ENCODE results near the gene OCEL1. TPM values are rescaled to one million over a fixed set of nuclear protein-coding genes. Genes with fewer than 3 reads are reported as not detected.

The OCEL1 gene
- polyA plus RNA-seq, 2 donors: 7.9 to 12.7 TPM

DNA sequence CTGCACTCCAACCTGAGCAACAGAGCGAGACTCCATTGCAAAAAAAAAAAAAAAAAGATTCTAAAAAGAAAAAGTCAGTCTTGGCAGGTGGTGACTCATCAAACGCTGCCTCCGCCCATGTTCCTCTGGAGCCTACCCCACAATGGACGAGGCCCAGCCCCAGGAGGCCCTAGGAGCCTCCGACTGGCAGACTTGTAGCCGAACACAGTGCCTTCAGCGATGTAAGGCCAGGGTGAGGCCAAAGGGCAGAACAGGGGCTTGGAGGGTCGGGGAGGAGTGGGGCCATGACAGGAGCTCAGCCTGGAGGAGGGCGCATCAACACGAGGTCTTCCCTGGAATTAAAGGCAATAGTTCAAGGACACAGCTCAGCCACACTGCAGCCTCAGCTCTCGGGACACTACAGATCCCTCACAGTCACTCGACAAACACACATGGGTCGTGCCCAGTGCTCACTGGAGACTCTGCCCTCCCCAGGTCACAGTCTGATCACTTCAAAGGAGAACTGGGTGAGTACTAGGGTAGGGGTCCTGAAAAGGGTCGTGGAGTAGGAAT lies 5.7 kb upstream of the OCEL1 start:
- peaks cover 0 to 8% of the 10 kb centered on the region in 2 donors for H3K4me1 ChIP-seq (ENCODE audit: control insufficient read depth in 2 of 2, insufficient read depth in 2 of 2, low read length in 1 of 2)
- WGBS, 2 donors: 39 to 41% methylated on average over 14 of the region's 14 CpGs
- H3K27ac ChIP-seq (ENCODE audit: low read depth in 2 of 2, low read length in 1 of 2): peak overlapping the region in 1 of 2 donors; percentile 79
- H3K27me3 ChIP-seq (ENCODE audit: control insufficient read depth in 1 of 2, insufficient read depth in 2 of 2, low read length in 2 of 2): no peaks in the 10 kb centered on the region
- no peaks in the 10 kb centered on the region for H3K9me3 ChIP-seq (ENCODE audit: control insufficient read depth in 2 of 2, insufficient read depth in 1 of 2, low read depth in 1 of 2, low read length in 1 of 2)
- peaks cover 4 to 14% of the 10 kb centered on the region in 2 donors for H3K36me3 ChIP-seq (ENCODE audit: control insufficient read depth in 2 of 2, insufficient read depth in 2 of 2, low read length in 1 of 2)
- H3K4me3 ChIP-seq (ENCODE audit: low read depth in 1 of 2, low read length in 2 of 2): no peak overlapping the region

DNA sequence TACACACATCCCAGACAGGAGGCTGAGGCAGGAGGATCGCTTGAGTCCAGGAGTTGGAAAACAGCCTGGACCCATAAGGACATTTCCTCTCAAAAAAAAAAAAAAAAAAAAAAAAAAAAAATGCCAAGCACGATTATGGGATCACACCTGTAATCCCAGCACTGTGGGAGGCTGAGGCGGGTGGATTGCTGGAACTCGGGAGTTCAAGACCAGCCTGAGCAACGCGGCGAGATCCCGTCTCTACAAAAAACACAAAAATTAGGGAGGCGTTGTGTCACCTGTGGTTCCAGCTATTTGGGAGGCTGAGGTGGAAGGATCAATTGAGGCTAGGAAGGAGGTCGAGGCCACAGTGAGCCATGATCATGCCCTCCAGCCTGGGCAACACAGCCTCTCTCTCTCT lies 973 bp upstream of the OCEL1 start:
- no peaks in the 10 kb centered on the region for H3K9me3 ChIP-seq (ENCODE audit: control insufficient read depth in 2 of 2, insufficient read depth in 1 of 2, low read depth in 1 of 2, low read length in 1 of 2)
- H3K4me1 ChIP-seq (ENCODE audit: control insufficient read depth in 2 of 2, insufficient read depth in 2 of 2, low read length in 1 of 2): peaks cover 0 to 3% of the 10 kb centered on the region in 2 donors
- peaks cover 2 to 7% of the 10 kb centered on the region in 2 donors for H3K36me3 ChIP-seq (ENCODE audit: control insufficient read depth in 2 of 2, insufficient read depth in 2 of 2, low read length in 1 of 2)
- H3K27me3 ChIP-seq (ENCODE audit: control insufficient read depth in 1 of 2, insufficient read depth in 2 of 2, low read length in 2 of 2): no peaks in the 10 kb centered on the region
- H3K4me3 ChIP-seq (ENCODE audit: low read depth in 1 of 2, low read length in 2 of 2): no peak overlapping the region
- WGBS, 2 donors: 76 to 84% methylated on average over 10 of the region's 10 CpGs
- H3K27ac ChIP-seq (ENCODE audit: low read depth in 2 of 2, low read length in 1 of 2): no peak overlapping the region

DNA sequence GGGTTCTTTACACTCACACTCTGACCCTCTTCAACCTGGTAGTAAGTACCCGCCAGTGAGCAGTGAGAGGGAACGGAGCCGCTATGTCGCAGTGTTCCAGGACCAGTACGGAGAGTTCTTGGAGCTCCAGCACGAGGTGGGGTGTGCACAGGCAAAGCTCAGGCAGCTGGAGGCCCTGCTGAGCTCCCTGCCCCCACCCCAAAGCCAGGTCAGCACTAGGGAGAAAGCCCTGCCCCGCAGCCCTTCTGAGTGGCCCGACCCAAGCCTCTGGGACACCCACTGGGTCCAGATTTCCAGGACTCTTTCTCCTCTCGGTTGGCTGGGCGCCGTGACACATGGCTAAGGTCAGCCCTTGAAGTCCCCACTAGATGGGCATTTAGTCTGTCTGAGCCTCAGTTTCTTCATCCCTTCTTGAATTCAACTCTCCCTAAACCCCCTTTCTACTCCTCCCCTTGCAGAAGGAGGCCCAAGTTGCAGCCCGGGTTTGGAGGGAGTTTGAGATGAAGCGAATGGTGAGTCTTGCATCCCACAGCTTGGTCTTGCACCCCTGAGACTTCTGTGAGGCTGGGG lies 1.9 kb downstream of the OCEL1 start:
- H3K27me3 ChIP-seq (ENCODE audit: control insufficient read depth in 1 of 2, insufficient read depth in 2 of 2, low read length in 2 of 2): no peaks in the 10 kb centered on the region
- peaks cover 6 to 20% of the 10 kb centered on the region in 2 donors for H3K36me3 ChIP-seq (ENCODE audit: control insufficient read depth in 2 of 2, insufficient read depth in 2 of 2, low read length in 1 of 2)
- H3K27ac ChIP-seq (ENCODE audit: low read depth in 2 of 2, low read length in 1 of 2): no peak overlapping the region
- H3K4me1 ChIP-seq (ENCODE audit: control insufficient read depth in 2 of 2, insufficient read depth in 2 of 2, low read length in 1 of 2): no peaks in the 10 kb centered on the region
- no peak overlapping the region for H3K4me3 ChIP-seq (ENCODE audit: low read depth in 1 of 2, low read length in 2 of 2)
- H3K9me3 ChIP-seq (ENCODE audit: control insufficient read depth in 2 of 2, insufficient read depth in 1 of 2, low read depth in 1 of 2, low read length in 1 of 2): no peaks in the 10 kb centered on the region
- WGBS, 2 donors: 76% methylated on average over 13 of the region's 13 CpGs

DNA sequence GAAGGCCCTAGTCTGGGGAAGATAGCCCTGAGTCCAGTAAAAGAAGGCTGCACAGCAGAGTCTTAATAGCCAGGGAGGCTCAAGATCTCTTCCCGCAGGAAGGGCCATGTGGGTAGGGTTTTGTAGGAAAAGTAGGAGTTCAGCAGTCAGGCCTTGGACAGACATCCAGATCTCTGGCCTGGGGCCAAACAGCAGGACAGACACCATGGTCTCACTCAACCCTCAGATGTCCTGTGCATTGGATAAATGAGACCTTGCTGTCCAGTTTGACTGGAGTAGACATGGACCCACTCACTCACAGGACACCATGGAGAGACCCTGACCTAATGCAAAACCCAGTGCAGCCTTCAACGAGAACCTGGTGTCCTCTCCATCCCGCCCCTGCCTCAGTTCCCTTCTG lies 3.9 kb downstream of the OCEL1 start:
- Histone ChIP-seq H3K27ac (ENCODE audit: low read depth in 2 of 2, low read length in 1 of 2) (no peak overlapping the region), H3K27me3 (ENCODE audit: control insufficient read depth in 1 of 2, insufficient read depth in 2 of 2, low read length in 2 of 2) (no peaks in the 10 kb centered on the region), H3K4me3 (ENCODE audit: low read depth in 1 of 2, low read length in 2 of 2) (no peak overlapping the region), H3K4me1 (ENCODE audit: control insufficient read depth in 2 of 2, insufficient read depth in 2 of 2, low read length in 1 of 2) (peaks cover 0 to under 1% of the 10 kb centered on the region in 2 donors), H3K36me3 (ENCODE audit: control insufficient read depth in 2 of 2, insufficient read depth in 2 of 2, low read length in 1 of 2) (peaks cover 6 to 20% of the 10 kb centered on the region in 2 donors), H3K9me3 (ENCODE audit: control insufficient read depth in 2 of 2, insufficient read depth in 1 of 2, low read depth in 1 of 2, low read length in 1 of 2) (no peaks in the 10 kb centered on the region)
- WGBS, 2 donors: 96 to 100% methylated on average over 3 of the region's 3 CpGs

DNA sequence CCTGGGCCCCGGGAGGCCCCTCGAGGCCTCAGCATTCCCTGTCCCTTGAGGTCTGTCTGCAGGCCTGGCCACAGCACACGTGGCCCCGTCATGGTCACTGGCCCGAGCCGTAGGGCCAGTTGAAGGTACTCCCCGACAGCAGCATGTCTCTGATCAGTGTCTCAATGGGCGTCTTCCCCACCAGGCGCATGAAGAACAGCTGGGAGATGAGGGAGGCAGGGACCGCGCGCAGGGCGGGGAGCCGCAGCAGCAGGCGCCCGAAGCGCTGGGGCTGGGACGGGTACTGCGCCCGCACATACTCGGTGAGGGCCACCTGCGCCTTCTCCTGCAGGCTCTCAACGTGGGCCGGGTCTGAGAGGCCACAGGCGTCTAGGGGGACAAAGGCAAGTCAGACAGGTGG lies 6.2 kb downstream of the OCEL1 start:
- 89 to 91% methylated on average over 25 of the region's 25 CpGs for WGBS, 2 donors
- Histone ChIP-seq H3K4me1 (ENCODE audit: control insufficient read depth in 2 of 2, insufficient read depth in 2 of 2, low read length in 1 of 2) (peaks cover 7 to 9% of the 10 kb centered on the region in 2 donors), H3K27ac (ENCODE audit: low read depth in 2 of 2, low read length in 1 of 2) (no peak overlapping the region), H3K4me3 (ENCODE audit: low read depth in 1 of 2, low read length in 2 of 2) (no peak overlapping the region), H3K36me3 (ENCODE audit: control insufficient read depth in 2 of 2, insufficient read depth in 2 of 2, low read length in 1 of 2) (peaks cover 6 to 26% of the 10 kb centered on the region in 2 donors), H3K27me3 (ENCODE audit: control insufficient read depth in 1 of 2, insufficient read depth in 2 of 2, low read length in 2 of 2) (no peaks in the 10 kb centered on the region), H3K9me3 (ENCODE audit: control insufficient read depth in 2 of 2, insufficient read depth in 1 of 2, low read depth in 1 of 2, low read length in 1 of 2) (no peaks in the 10 kb centered on the region)

DNA sequence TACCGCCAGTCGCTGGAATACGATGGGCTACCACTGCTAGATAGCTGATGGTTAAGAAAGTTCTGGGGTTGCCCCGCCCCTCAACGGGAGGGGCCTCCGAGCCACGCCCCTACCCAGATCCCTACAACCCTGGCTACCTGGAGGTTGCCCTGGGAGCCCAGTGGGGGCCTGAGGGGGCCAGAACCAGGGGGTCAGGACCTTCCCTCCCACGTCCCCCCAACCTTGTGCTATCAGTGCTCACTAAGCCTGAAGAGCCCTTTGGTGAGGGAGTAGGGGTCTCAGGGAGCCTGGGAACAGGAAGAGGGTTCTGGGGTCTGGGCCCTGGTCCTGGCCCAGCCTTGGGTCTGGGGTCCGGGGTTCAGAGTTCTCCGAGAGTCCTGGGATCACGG lies 8.9 kb downstream of the OCEL1 start:
- no peaks in the 10 kb centered on the region for H3K9me3 ChIP-seq (ENCODE audit: control insufficient read depth in 2 of 2, insufficient read depth in 1 of 2, low read depth in 1 of 2, low read length in 1 of 2)
- peak overlapping the region; percentile 28 to 58 for H3K4me3 ChIP-seq (ENCODE audit: low read depth in 1 of 2, low read length in 2 of 2)
- peaks cover 5 to 28% of the 10 kb centered on the region in 2 donors for H3K36me3 ChIP-seq (ENCODE audit: control insufficient read depth in 2 of 2, insufficient read depth in 2 of 2, low read length in 1 of 2)
- H3K27me3 ChIP-seq (ENCODE audit: control insufficient read depth in 1 of 2, insufficient read depth in 2 of 2, low read length in 2 of 2): no peaks in the 10 kb centered on the region
- WGBS, 2 donors: 28 to 37% methylated on average over 10 to 11 of the region's 11 CpGs
- H3K27ac ChIP-seq (ENCODE audit: low read depth in 2 of 2, low read length in 1 of 2): peak overlapping the region; percentile 60 to 66
- H3K4me1 ChIP-seq (ENCODE audit: control insufficient read depth in 2 of 2, insufficient read depth in 2 of 2, low read length in 1 of 2): peaks cover 7 to 9% of the 10 kb centered on the region in 2 donors

DNA sequence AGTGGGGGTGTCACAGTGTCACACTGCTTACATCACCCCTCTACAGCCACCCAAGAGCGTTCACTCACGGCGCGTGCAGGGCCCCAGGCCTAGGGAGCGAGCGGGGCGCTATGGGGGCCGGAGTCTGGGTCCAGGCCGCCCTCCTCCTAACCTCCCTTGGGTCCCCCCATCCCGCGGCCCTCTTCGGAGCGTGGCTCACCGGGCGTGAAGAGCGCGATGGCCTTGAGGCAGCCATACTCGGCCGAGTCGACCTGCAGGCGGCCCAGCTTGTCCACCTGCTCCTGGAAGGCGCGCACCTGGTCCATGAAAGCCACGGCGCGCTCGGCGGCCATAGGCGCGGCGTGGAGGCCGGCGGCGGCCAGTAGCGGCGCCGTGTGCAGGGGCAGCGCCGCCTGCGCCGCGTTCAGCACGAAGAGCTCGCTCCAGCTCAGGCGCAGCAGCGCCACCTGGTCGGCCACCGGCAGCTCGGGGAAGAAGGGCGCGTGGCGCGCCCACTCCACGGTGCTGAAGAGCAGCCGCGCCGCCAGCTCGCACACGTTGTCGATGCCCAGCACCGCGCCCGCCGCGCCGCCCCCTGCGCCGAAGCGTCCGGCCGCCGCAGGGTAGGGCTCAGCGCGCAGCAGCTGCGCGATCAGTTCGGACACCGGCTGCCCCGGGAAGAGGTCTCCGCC lies 9.4 kb downstream of the OCEL1 start:
- Histone ChIP-seq H3K9me3 (ENCODE audit: control insufficient read depth in 2 of 2, insufficient read depth in 1 of 2, low read depth in 1 of 2, low read length in 1 of 2) (no peaks in the 10 kb centered on the region), H3K36me3 (ENCODE audit: control insufficient read depth in 2 of 2, insufficient read depth in 2 of 2, low read length in 1 of 2) (peaks cover 7 to 25% of the 10 kb centered on the region in 2 donors), H3K27me3 (ENCODE audit: control insufficient read depth in 1 of 2, insufficient read depth in 2 of 2, low read length in 2 of 2) (no peaks in the 10 kb centered on the region), H3K4me3 (ENCODE audit: low read depth in 1 of 2, low read length in 2 of 2) (peak overlapping the region; percentile 28 to 58), H3K27ac (ENCODE audit: low read depth in 2 of 2, low read length in 1 of 2) (peak overlapping the region; percentile 60 to 66), H3K4me1 (ENCODE audit: control insufficient read depth in 2 of 2, insufficient read depth in 2 of 2, low read length in 1 of 2) (peaks cover 7 to 9% of the 10 kb centered on the region in 2 donors)
- 7 to 9% methylated on average over 56 to 80 of the region's 80 CpGs for WGBS, 2 donors

DNA sequence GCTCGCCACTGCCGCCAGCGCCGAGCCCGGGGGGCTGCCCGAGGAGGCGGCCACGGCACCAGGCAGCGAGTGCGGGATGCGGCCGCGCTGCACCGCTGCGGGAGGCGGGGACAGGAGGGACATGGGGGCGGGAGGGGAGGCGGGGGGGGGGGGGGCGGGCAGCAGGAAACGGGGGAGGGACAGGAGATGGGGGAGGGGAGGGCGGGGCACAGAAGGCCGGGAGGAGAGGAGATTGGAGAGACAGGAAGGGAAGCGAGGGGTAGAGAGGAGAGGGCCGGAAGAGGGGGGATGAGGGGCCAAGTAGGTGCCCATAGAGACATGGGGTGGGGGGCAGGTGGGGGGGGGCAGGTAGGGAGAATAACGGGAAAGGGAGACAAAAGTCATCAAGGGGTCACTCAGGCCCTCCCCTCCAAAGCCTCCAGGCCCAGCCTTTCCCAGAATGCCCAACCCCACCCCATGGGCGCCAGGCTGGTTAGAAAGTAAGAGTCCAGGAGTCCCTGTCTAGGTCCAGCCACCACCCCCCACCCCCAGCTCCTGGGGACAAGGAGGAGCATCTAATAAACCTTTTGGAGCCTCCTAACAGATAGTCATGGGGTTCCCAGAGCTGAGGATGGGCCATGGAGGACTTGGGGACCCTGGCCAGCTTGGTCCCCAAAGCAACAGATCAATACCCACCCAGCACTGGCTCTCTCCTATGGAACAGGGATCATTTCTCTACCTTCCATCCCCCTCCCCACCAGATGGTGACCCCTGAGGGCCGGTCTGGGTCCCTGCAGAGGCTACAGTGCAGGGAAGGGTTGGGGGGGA lies 10.1 kb downstream of the OCEL1 start:
- Histone ChIP-seq H3K4me1 (ENCODE audit: control insufficient read depth in 2 of 2, insufficient read depth in 2 of 2, low read length in 1 of 2) (peaks cover 7 to 9% of the 10 kb centered on the region in 2 donors), H3K27ac (ENCODE audit: low read depth in 2 of 2, low read length in 1 of 2) (peak overlapping the region; percentile 50 to 66), H3K9me3 (ENCODE audit: control insufficient read depth in 2 of 2, insufficient read depth in 1 of 2, low read depth in 1 of 2, low read length in 1 of 2) (no peaks in the 10 kb centered on the region), H3K27me3 (ENCODE audit: control insufficient read depth in 1 of 2, insufficient read depth in 2 of 2, low read length in 2 of 2) (no peaks in the 10 kb centered on the region), H3K4me3 (ENCODE audit: low read depth in 1 of 2, low read length in 2 of 2) (peak overlapping the region; percentile 28 to 58), H3K36me3 (ENCODE audit: control insufficient read depth in 2 of 2, insufficient read depth in 2 of 2, low read length in 1 of 2) (peaks cover 4 to 26% of the 10 kb centered on the region in 2 donors)
- WGBS, 2 donors: 7 to 37% methylated on average over 4 to 23 of the region's 27 CpGs

DNA sequence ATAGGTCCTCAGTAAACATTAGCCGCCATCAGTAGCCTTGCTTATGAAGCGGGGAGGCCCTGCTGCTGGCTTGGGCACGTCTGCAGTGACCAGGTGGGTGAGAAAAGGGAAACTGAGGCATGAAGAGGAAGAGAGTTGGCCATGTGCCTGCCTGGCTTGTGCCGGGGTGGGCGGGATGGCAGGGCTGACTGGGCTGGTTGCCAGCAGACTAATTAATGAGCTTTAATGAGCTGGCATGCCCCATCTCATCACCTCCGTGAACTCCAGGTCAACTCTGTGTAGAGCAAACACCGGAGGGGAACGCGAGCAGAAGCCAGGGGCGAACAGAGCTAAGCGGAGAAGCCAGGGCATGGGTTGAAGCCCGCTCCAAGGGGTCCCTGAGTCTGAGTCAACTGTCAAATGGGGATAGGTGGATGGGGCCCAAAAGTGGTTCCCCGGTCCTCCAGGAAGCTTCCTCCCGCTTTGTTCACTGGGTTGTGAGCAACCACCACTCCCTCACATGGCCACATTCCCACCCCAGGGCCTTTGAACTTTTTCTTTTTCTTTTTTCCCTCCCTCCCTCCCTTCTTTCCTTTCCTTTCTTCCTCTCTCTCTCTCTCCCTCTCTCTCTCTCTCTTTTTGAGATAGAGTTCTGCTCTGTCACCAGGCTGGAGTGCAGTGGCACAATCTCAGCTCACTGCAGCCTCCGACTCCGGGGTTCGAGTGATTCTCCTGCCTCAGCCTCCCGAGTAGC lies 11.0 kb downstream of the OCEL1 start:
- H3K9me3 ChIP-seq (ENCODE audit: control insufficient read depth in 2 of 2, insufficient read depth in 1 of 2, low read depth in 1 of 2, low read length in 1 of 2): no peaks in the 10 kb centered on the region
- peaks cover 7 to 11% of the 10 kb centered on the region in 2 donors for H3K4me1 ChIP-seq (ENCODE audit: control insufficient read depth in 2 of 2, insufficient read depth in 2 of 2, low read length in 1 of 2)
- no peaks in the 10 kb centered on the region for H3K27me3 ChIP-seq (ENCODE audit: control insufficient read depth in 1 of 2, insufficient read depth in 2 of 2, low read length in 2 of 2)
- H3K4me3 ChIP-seq (ENCODE audit: low read depth in 1 of 2, low read length in 2 of 2): no peak overlapping the region
- 75 to 76% methylated on average over 18 of the region's 18 CpGs for WGBS, 2 donors
- no peak overlapping the region for H3K27ac ChIP-seq (ENCODE audit: low read depth in 2 of 2, low read length in 1 of 2)
- peaks cover 4 to 24% of the 10 kb centered on the region in 2 donors for H3K36me3 ChIP-seq (ENCODE audit: control insufficient read depth in 2 of 2, insufficient read depth in 2 of 2, low read length in 1 of 2)

All from esophagus (tissue), 2 donors.